Pancreas (tissue), 10 donors: ENCODE results near the gene PLS1. TPM values are rescaled to one million over a fixed set of nuclear protein-coding genes. Genes with fewer than 3 reads are reported as not detected.

Experiments used
- ATAC-seq, 4 donors: fragments of 200-7000 bp; cut with Tn5 transposase; one replicate each; pipeline versions ENCODE4 v1.8.0 to v1.9.1; 2020; ENCODE audit warnings: mild to moderate bottlenecking in 4 of 4, moderate library complexity in 4 of 4
- DNase-seq, 6 donors: peaks; one replicate each; pipeline ENCODE4 v3.0.0-alpha.2; 2020
- FAIRE-seq: peaks from 2 replicates; lab custom pipeline; 2012; peaks lifted over from hg19 to GRCh38; lab: Jason Lieb, UNC
- H3K27ac ChIP-seq, 4 donors: fragments of 200-600 bp; sonication (generic); 1 replicate in 3 of 4; 2 replicates in 1 of 4; pipeline versions ENCODE4 v1.5.0 to v1.8.0; 2020
- H3K27me3 ChIP-seq, 4 donors: fragments of 200-600 bp; one replicate each; pipeline ENCODE4 v1.8.0; 2021
- H3K36me3 ChIP-seq, 3 donors: fragments of 200-600 bp; sonication (generic) in 1 of 3; one replicate each; pipeline versions ENCODE4 v1.5.0 to v1.8.0; 2020 to 2021
- H3K4me1 ChIP-seq, 3 donors: fragments of 200-600 bp; one replicate each; pipeline ENCODE4 v1.8.0; 2021
- H3K4me3 ChIP-seq, 4 donors: fragments of 200-600 bp; sonication (generic) in 2 of 4; one replicate each; pipeline versions ENCODE4 v1.5.0 to v1.8.0; 2020 to 2021
- H3K9me3 ChIP-seq, 4 donors: fragments of 200-600 bp; one replicate each; pipeline ENCODE4 v1.8.0; 2021
- WGBS, 2 donors: extraction: QIAGEN DNeasy Blood & Tissue Kit; methylation state at CpG; one replicate each; pipeline ENCODE4 v1.1.7; 2013; 5-methylcytosine and 5-hydroxymethylcytosine counted together
- intact Hi-C, 3 donors: fragments of 100-400 bp; cut with DNase I; formaldehyde crosslinking; loops; one replicate each; pipeline versions ENCODE4 v1.11.1 to v1.14.2; 2022
- polyA plus RNA-seq, 2 donors: library from polyadenylated mRNA; stranded (reverse); fragments of 200-250 nt; gene quantifications; one replicate each; pipeline ENCODE4 v1.2.3, GENCODE V29; 2013
- total RNA-seq, 6 donors: library from RNA; stranded (reverse); fragmentation: NEBNext Ultra II Directional in 4 of 6; extraction: Animal tissue kit (Norgen Biotek cat#: 25700) in 4 of 6; gene quantifications; one replicate each; pipeline versions ENCODE4 v1.2.1 to v1.2.4, GENCODE V29; 2021 to 2023
- TF ChIP-seq, protein P1 (sequence below), 4 donors: fragments of 200-600 bp; sonication (generic) in 3 of 4; IDR thresholded peaks; one replicate each; pipeline versions ENCODE4 v1.5.0 to v1.8.0; 2021; ENCODE audit warnings: antibody characterized with exemption in 4 of 4
- donor health status: healthy with polysubstance abuse.
- donor health status: DM: no; HTN: no; CAD: no; lungs with moderate emphysema.
- donor health status: DM: no; HTN: no; CAD: no.
- donor health status: control.
- donor health status: control.
- donor health status: Bipolar disorder and iron deficiency.
- donor health status: DM: yes; HTN: yes; CAD: no.
- donor health status: DM: no; HTN: no; CAD: no.
- donor health status: DM: no; HTN: no; CAD: no.
- donor health status: DM: yes; HTN: yes; CAD: no.

Gene PLS1
- total and polyA plus RNA-seq, 8 donors = 3.0 to 23.6 (median 10.2) TPM

DNA sequence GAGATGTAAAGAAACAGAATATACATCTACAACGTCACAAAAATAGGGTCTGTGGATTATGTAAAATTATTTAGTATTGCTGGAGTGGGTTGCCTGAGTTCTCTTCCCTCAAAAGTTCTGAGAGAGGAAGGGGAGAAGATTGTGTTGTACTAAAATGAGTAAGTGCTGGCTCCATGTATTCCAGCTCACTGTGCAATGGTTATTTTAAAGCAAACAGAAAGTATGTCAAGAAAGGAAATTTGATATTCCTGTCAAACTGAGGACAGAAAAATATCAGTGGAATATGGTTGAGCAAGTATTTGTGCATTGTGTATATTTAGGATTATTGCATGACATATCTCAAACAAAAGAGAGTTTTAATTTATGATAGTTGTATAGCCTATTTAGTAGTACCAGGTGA lies 129.8 kb downstream of the PLS1 start:
- intact Hi-C loops = no loop called here
- no peak for FAIRE-seq

DNA sequence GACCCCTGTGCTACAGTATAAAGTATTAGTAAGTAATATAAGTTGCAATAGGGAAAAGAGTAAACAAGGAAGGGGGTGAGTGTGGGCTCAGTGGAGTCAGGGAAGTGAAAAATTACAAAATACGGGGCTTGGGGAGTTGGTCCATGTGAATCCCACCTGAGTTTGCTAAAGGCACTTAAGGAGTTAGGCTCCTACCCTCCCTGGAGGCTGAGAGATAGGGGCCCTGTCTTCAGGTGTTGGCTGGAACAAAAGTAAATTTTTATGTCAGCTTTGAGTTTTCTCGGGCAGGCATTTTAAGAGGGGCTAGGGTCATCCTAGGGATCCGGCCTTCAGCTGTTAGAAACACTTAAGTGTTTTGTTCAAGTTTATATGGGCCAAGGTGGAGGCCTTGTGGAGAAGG lies 135.9 kb downstream of the PLS1 start:
- TF ChIP-seq, protein P1, sequence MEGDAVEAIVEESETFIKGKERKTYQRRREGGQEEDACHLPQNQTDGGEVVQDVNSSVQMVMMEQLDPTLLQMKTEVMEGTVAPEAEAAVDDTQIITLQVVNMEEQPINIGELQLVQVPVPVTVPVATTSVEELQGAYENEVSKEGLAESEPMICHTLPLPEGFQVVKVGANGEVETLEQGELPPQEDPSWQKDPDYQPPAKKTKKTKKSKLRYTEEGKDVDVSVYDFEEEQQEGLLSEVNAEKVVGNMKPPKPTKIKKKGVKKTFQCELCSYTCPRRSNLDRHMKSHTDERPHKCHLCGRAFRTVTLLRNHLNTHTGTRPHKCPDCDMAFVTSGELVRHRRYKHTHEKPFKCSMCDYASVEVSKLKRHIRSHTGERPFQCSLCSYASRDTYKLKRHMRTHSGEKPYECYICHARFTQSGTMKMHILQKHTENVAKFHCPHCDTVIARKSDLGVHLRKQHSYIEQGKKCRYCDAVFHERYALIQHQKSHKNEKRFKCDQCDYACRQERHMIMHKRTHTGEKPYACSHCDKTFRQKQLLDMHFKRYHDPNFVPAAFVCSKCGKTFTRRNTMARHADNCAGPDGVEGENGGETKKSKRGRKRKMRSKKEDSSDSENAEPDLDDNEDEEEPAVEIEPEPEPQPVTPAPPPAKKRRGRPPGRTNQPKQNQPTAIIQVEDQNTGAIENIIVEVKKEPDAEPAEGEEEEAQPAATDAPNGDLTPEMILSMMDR (IDR thresholded peaks at IDR 0.05) = no peak
- FAIRE-seq (no peak), ATAC-seq (no peak), DNase-seq (no peak)
- Histone ChIP-seq H3K27me3 (no peaks in the 10 kb centered on the region), H3K9me3 (no peaks in the 10 kb centered on the region), H3K4me3 (no peak overlapping the region), H3K36me3 (no peaks in the 10 kb centered on the region), H3K27ac (no peak overlapping the region), H3K4me1 (no peaks in the 10 kb centered on the region)
- 89 to 96% methylated on average over 3 of the region's 3 CpGs for WGBS, 2 donors
- intact Hi-C loops = no loop called here

More for the DNA sequence above, 129.8 kb downstream of the PLS1 start:
- no peak overlapping the region for H3K27ac ChIP-seq
- no peaks in the 10 kb centered on the region for H3K36me3 ChIP-seq
- ATAC-seq (no peak), DNase-seq (no peak)
- H3K27me3 ChIP-seq = no peaks in the 10 kb centered on the region
- H3K4me1 ChIP-seq = no peaks in the 10 kb centered on the region
- no peaks in the 10 kb centered on the region for H3K9me3 ChIP-seq
- 49 to 53% methylated on average over 1 of the region's 1 CpG for WGBS, 2 donors
- H3K4me3 ChIP-seq = no peak overlapping the region
- TF ChIP-seq, protein P1 (IDR thresholded peaks at IDR 0.05) = no peak

DNA sequence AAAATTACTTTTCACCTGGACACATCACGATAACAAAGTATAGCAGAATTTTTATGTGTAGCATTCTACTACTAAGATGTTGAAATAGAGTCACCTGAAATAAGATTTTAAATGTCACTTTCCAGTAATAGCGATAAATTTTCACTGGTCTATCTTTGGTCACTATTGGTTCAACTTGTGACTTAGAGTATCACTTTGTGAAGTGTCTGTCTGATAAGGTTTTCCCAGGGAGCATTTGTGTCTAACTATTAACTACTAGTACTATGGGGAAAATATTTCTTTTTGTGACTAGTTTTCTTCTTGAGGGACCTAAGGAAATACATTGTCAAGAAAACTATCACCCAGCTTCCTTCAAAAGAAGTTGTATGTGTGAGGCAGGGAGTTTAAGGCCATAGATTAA lies 138.6 kb downstream of the PLS1 start:
- TF ChIP-seq, protein P1 (IDR thresholded peaks at IDR 0.05) = no peak
- FAIRE-seq (no peak), DNase-seq (no peak), ATAC-seq (no peak)
- Histone ChIP-seq H3K4me1 (no peaks in the 10 kb centered on the region), H3K9me3 (no peaks in the 10 kb centered on the region), H3K27ac (no peak overlapping the region), H3K4me3 (no peak overlapping the region), H3K36me3 (no peaks in the 10 kb centered on the region), H3K27me3 (no peaks in the 10 kb centered on the region)
- intact Hi-C loops = no loop called here
- 80 to 94% methylated on average over 2 of the region's 2 CpGs for WGBS, 2 donors

DNA sequence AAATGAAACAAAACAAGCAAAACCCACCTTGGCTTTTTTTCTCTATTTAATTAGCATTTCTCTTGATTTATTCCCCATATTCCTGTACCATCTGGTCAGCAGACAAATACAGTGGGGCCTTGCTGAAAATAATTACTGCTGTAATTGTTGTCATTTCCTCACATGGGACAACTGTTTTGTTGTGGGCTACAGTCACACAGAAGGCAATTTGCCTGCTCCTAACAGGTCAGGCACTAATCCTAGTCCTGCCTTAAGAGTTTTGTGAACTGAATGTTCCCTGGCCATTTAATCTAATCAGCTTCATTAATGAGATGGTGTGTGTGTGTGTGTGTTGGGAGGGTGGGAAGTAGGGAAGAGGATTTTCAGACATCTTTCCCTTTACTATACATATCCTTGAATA lies 139.3 kb downstream of the PLS1 start:
- Histone ChIP-seq H3K27ac (no peak overlapping the region), H3K9me3 (no peaks in the 10 kb centered on the region), H3K4me1 (no peaks in the 10 kb centered on the region), H3K36me3 (no peaks in the 10 kb centered on the region), H3K27me3 (no peaks in the 10 kb centered on the region), H3K4me3 (no peak overlapping the region)
- FAIRE-seq (no peak), DNase-seq (no peak), ATAC-seq (no peak)
- intact Hi-C loops = no loop called here
- TF ChIP-seq, protein P1 (IDR thresholded peaks at IDR 0.05) = no peak

DNA sequence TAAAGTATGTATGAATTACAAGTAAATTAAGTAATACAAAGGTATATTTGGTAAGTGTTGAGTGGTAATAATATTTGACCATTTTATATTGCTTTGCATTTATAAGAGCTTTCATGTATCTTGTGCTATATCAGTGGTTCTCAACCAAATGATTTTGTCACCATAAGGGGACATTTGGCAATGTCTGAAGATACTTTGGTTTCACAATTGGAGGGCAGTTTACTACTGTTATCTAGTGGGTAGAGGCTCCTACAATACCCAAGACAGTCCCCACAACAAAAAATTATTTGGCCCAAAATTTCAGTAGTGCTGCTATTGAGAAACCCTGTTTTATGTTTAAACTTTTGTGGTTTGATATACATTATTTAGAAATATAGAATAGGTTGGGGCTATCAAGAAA lies 142.2 kb downstream of the PLS1 start:
- Histone ChIP-seq H3K9me3 (no peaks in the 10 kb centered on the region), H3K4me3 (no peak overlapping the region), H3K36me3 (no peaks in the 10 kb centered on the region), H3K4me1 (no peaks in the 10 kb centered on the region), H3K27ac (no peak overlapping the region), H3K27me3 (no peaks in the 10 kb centered on the region)
- FAIRE-seq (no peak), DNase-seq (no peak), ATAC-seq (no peak)
- TF ChIP-seq, protein P1 (IDR thresholded peaks at IDR 0.05) = no peak
- intact Hi-C loops = no loop called here
